Dermis blood vessel endothelial cell (primary cell): Measurements from ENCODE around the gene HIPK4. TPM values are rescaled to one million over a fixed set of nuclear protein-coding genes. Genes with fewer than 3 reads are reported as not detected.
"Not testable (repeated sequence)": the region's sequence is repeated elsewhere in the genome, so short reads cannot be mapped to it uniquely, and the experiment has no call there.

Source experiments
- DNase-seq: peaks from one replicate; pipeline ENCODE4 v3.0.0; 2010
- total RNA-seq: library from RNA; depleted of rRNA; stranded (reverse); fragments of >200 nt; gene quantifications from 2 replicates; pipeline ENCODE4 v1.2.3, GENCODE V29; 2014

Gene HIPK4
- under 0.01 and 0.05 TPM in 2 replicates for total RNA-seq

DNA sequence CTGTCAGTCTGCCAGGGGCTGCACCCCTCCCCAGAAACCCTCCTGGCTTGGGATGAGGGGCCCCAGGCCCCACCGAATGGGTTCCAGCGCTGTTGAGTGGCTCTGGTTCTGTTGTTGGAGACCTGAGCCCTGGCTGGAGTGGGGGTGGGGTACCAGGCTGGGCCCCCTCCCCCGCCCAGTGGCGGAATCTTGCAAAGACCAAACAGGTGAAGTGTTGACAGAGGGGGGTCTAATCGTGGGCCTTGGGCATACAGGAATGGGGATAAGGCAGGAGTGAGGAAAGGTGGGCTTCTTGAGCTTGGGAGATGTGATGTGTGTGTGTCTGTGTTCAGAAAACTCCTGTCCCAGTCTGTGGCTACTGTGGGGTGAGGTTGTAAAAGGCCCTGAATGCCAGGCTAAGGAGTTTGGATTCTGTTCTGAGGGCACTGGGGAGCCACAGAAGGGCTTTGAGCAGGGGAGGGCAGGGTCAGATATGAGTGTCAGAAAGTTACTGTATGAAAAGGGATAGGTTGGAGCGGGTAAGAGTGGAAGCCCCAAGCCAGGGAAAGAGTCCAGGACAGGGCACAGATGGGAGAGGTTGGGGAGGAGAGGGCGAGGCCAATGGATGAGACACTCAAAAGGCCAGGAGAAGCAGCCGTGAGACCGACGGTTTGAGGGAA lies at the start of gene HIPK4:
Gene HIPK4 (minus strand): TSS at position 98 of the 659 bp plus-strand sequence. CDS start 279 bp downstream, outside the sequence.
- DNase-seq: no peak

- DNase-seq: no peak
Measured at GRCh38 chr19:40438284-40438683, 48.3 kb upstream of the HIPK4 start.

- DNase-seq: peak; percentile 91
Measured at GRCh38 chr19:40433391-40434216, 43.6 kb upstream of the HIPK4 start.

DNA sequence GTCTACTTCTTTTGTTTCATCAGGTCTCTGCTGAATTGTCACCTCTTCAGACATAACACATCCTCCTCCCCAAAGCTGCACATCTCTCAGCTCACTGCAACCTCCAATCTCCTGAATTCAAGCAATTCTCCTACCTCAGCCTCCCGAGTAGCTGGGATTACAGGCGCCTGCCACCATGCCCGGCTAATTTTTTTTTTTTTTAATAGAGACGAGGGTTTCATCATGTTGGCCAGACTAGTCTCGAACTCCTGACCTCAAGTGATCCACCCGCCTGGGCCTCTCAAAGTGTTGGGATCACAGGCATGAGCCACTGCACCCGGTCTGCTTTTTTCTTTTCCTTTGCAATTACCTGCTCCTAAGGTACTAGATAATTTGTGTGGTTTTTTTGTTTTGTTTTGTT lies 42.8 kb upstream of the HIPK4 start:
- not testable (repeated sequence) for DNase-seq

GRCh38 chr19:40431698-40432097 lies 41.7 kb upstream of the HIPK4 start:
- DNase-seq: no peak

DNA sequence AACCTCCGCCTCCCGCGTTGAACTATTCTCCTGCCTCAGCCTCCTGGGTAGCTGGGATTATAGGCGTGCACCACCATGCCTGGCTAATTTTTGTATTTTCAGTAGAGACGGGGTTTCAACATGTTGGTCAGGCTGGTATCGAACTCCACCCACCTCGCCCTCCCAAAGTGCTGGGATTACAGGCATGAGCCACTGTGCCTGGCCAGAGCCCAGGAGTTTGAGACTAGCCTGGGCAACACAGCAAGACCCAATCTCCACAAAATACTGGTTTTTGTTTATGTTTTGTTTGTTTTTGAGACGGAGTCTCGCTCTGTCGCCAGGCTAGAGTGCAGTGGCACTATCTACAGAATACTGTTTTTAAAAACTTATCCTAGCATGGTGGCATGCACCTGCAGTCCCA lies 40.3 kb upstream of the HIPK4 start:
- DNase-seq: not testable (repeated sequence)

DNA sequence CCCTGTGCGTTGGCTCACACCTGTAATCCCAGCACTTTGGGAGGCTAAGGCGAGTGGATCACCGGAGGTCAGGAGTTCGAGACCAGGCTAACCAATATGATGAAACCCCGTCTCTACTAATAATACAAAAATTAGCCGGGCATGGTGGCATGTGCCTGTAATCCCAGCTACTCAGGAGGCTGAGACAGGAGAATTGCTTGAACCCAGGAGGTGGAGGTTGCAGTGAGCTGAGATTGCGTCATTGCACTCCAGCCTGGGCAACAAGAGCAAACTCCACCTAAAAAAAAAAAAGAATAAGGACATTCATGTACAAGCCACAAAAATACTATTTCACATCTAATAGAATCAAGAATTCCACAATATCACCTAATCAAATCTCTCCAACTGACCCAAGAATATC lies 38.2 kb upstream of the HIPK4 start:
- DNase-seq: not testable (repeated sequence)

- peak; percentile 100 for DNase-seq
Measured at GRCh38 chr19:40425450-40426287, 35.7 kb upstream of the HIPK4 start, which contains the start of gene SERTAD1. SERTAD1 (minus strand) TSS chr19:40425992; CDS start chr19:40423546, 2,446 bp downstream.

DNA sequence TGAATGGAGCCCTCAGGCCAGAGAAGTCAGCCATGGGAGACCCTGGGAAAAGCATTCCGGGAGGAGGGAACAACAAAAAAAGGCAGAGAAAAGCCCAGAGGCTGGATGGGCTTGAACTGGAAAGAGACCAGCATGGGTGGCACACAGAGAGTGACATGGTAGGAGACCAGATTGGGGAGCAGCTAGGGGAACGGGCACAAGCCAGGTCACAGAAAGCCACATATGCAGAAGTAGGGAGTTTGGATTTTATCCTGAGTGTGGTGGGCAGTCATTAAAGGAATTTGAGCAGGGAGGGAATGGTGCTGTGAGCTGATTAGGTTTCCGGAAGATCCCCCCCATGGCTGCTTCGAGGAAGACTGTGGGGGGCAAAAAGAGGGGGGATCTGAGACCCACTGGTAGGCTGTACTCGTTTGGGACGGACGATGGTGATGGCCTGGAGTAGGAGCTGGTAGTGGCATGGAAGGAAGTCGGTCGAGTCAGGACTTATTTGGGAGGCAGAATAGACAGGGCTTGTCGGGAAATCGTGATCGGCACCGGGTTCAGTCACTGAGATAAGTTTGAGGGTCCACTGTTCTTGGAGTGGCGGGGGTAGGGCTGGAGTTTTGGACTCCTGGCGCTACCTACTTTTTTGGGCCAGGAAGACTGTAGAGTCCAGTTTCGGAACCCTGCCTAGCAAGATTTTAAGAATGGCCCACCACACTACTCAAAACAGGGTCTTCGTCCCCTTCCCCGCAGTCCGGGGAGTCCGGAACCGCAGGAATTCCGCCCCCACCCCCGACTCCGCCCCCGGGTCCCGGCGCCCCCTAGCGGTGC lies 34.9 kb upstream of the HIPK4 start:
- peak; percentile 41 for DNase-seq

DNA sequence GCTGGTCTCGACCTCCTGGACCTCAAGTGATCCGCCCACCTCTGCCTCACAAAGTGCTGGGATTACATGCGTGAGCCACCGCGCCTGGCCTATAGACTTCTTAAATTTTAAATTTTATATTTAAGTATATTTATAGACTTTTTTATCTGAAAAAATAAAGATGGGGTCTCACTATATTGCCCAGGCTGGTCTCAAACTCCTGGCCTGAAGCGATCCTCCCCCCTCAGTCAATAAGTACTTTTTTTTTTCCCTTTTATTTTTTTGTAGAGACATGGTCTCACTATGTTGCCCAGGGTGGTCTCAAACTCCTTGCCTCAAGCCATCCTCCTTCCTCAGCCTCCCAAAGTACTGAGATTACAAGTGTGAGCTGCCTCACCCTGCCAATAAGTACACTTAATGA lies 34.0 kb upstream of the HIPK4 start:
- DNase-seq: no peak

DNA sequence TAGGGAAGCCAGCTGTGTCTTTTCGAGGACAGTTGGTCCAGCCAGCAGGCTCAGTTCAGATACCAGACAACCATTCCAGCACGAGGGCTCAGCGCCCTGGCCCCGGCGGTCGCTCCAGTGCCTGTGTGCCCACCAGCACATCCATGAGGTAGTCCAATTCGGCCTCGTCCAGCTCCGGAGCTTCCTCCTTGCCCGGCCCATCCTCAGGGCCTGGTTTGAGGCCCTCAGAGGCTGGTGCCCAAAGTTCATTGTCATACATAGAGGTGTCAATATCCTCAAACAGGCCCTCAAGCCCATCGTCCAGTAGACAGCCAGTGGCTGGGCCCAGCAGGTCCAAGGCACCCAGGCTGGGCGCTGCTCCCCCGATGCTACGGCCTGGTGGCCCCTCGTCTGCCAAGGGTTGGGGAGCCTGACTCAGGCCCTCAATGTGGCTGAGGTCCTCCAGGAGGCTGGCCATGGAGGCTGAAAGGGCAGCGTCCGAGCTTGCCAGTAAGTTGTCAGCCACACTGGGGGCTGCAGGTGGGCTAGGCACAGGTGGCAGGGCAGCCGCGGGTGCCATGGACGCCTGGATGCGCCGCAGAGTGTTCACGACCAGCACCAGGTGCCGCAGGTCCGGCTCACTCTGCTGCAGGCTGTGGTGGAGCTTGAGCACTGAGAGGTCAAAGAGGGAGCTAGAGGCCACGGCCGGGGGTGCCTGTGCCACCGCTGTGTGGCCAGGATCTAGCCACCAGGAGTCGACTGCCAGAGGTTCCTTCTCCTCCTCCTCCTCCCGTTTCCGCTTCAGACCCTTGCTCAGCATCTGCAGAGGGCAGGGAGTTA lies 33.0 kb upstream of the HIPK4 start:
- no peak for DNase-seq

GRCh38 chr19:40421993-40422747 lies 32.2 kb upstream of the HIPK4 start:
- DNase-seq: no peak

DNA sequence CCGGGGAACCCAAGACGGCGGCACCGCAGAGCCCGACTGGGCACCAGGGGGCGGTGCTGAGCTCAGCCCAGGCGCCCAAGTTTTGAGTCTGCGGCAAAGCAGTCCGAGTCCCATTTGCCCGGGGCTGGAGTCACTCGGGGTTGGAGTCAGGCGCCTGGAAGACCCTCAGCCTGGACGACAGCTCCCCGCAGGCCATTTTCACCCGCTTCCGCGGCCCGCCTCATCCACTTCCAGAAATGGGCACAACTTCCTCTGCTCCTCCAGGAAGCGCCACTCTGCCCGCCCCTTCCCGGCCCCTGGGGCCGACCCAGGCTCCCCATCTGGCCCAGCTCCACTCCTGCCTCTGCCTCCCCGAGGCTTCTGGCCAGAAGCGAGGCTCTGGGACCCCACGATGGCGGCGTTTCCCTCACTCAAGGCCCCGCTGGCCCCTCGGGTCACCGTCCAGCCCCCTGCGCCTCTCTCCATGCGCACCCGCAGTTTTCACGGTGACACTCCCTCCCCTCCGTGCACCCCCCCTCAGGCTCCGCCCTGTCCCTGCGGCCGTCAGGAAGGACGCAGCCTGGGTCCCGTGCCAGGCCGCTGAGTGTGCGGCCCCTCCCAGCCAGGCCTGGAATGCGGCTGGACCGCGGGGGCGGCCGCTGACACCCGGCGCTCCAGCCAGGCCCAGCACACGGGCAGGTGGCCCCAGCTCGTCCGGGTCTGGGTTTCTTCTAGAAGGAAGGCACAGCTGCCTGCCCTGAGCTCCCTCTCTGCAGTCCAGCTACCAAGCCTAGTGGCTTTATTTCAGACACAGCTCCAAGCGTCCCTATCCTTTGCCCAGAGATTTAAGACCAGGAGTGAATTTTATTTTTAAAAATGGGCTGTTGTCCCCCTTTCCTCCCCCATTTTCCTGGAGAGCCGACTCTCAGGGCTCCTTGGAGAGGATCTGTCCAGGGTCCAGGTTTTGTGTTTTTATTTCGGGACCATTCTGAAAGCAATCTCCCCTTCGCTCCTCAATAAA lies 31.1 kb upstream of the HIPK4 start:
- DNase-seq: peak; percentile 94

DNA sequence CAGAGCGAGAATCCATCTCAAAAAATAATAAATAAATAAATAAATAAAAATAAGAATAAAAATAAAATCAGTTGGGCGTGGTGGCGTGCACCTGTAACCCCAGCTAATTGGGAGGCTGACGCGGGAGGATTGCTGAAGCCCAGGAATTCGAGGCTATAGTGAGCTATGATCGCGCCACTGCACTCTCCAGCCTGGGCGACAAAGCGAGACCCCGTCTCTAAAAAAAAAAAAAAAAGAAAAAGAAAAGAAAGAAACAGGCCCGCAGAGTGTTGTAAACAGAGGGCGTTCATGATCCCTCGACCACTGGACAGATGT lies 30.4 kb upstream of the HIPK4 start:
- DNase-seq: no peak

- no peak for DNase-seq
Measured at GRCh38 chr19:40419780-40420179, 29.8 kb upstream of the HIPK4 start.

- no peak for DNase-seq
Measured at GRCh38 chr19:40419066-40419612, 29.2 kb upstream of the HIPK4 start.

GRCh38 chr19:40418040-40418439 lies 28.1 kb upstream of the HIPK4 start:
- DNase-seq: no peak

- DNase-seq: no peak
Measured at GRCh38 chr19:40417643-40417981, 27.6 kb upstream of the HIPK4 start.
